Embryonic facial prominence (tissue), 1 donor: ENCODE measurements around the gene ASGR1.
"Not testable (repeated sequence)": the region's sequence is repeated elsewhere in the genome, so short reads cannot be mapped to it uniquely, and the experiment has no call there.

ENCODE experiments used
- DNase-seq: peaks from one replicate; pipeline ENCODE4 v3.0.0-alpha.2; 2016; ENCODE audit errors: extremely low spot score

ASGR1 gene

DNA sequence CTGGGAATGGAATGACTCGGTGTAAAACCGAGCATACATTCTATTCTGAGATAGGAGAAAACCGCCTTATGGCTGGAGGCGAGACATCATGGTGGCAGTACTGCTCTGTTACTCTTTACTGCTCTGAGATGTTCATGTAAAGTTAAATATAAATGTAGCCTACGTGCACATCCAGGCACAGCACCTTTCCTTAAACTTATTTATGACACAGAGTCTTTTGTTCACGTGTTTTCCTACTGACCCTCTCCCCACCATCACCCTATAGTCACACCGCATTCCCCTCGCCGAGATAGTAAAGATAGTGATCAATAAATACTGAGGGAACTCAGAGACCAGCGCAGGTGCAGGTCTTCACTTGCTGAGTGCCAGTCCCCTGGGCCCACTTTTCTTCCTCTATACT lies 19.6 kb downstream of the ASGR1 start:
- DNase-seq: not testable (repeated sequence)

DNA sequence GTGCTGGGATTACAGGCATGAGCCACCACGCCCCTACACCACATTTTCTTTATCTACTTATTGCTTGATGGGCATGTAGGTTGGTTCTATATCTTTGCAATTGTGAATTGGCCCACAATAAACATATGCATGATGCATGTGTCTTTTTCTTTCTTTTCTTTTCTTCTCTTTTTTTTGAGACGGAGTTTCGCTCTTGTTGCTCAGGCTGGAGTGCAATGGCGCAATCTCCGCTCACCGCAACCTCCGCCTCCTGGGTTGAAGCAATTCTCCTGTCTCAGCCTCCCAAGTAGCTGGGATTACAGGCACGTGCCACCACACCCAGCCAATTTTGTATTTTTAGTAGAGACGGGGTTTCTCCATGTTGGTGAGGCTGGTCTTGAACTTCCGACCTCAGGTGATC lies 20.7 kb downstream of the ASGR1 start:
- DNase-seq: not testable (repeated sequence)

DNA sequence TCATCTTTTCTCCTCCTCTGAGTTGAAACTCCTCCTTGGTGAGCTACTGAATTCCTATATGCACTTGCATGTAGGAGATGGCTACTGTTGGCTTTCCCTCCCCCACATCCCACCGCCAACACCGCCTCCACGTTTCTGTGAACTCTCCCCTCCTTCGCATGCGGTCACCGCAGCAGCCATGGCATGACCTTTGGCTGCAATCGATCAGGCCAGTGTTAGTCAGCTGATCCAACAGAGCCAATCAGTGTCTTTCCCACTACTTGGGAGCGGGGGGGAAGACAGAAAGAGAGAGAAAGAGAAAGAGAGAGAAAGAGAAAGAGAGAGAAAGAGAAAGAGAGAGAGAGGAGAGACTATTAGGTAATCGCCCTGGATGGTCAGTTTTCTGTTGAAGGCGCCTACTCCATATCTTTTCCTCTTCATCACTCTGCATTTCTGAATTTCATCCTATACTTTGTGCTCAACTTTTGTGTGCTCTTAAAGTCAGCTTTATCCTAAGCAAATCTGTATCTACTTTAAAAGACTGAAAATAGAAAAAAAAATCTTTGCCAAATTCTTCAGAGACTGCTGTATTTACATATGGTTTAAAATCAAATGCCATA lies 22.7 kb downstream of the ASGR1 start:
- no peak for DNase-seq

DNA sequence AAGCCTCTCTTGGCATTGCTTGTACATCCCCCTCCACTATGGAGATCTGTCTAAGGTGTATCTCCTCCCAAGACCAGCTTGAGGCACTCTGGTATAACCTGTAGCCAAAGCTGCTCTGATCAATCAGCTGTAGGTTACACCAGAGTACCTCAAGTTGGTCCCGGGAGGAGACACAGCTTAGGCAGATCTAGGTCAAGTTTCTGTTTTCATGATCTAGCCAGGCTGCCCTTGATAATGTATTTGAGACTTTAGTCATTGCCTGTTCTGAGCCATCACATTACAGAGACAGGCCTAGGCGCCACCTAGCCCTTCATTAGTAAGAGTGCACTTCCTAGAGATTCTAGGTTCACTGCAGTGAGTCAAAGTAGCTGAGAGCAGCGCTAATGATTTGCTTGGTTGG lies 31.4 kb downstream of the ASGR1 start:
- no peak for DNase-seq

DNA sequence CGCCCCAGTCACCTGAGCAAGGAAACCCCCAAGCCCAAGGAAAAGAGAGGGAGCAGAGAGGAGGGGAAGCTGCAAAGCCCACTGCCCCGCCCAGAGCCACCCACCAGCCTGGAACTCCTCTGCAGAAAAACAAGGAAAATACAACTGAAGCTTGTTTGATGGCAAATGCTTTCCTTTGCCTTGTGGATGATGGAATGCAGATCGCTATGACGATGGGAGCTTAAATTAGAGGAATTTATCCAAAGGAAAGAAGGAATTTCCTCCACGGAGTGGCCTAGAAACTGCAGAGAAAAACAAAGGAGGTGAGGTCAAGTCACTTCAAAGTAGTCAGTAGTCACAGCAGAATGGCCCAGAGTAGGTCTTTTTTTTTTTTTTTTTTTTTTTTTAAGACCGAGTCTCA lies 33.1 kb downstream of the ASGR1 start:
- DNase-seq: no peak

DNA sequence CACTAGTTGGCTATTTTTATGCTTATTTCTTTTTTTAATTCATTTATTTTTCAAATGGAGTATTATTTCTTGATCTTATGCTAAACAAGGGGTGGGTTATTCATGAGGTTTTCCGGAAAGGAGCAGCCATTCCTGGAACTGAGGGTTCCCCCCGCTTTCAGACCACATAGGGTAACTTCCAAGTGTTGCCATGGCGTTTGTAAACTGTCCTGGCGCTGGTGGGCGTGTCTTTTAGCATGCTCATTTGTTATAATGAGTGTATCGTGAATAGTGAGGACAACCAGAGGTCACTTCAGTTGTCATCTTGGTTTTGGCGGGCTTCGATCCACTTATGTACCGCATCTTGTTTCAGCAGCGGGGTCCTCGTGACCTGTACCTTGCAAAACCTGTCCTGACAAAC lies 35.0 kb downstream of the ASGR1 start:
- no peak for DNase-seq

DNA sequence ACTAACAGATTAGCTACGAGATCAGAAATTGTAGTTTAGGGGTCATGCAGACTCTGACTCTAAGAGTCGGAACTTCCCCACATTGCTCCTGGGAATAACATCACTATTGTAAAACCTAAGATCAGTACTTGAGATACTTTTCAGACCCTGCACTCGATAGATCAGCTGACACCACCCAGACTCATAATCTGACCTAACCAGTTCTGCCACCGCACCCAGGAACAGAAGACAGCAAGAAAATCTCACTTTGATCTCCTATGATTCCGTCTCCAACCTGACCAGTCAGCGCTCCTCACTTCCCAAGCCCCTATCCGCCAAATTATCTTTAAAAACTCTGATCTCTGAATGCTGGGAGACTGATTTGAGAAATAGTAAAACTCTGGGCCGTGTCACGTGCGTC lies 37.3 kb downstream of the ASGR1 start:
- no peak for DNase-seq

DNA sequence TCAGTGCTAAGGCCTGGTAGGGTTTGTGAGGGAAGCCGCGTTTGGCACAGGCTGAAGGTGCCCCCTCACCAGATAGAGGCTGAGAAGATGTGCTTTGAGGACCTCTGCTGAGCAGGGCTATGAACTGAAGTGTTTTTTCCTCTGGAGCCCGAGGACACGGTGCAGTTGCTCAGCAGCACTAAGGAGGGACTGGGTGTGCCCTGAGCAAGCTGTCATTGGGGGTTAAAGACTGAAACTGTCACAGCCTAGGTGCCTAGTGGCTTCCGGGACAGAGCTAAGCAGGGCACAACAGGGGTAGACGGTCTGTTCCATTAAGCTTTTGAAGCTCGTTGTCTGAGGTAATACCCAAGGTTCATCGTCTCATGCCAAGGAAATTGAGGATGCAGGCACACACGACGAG lies 39.8 kb downstream of the ASGR1 start:
- DNase-seq: no peak

DNA sequence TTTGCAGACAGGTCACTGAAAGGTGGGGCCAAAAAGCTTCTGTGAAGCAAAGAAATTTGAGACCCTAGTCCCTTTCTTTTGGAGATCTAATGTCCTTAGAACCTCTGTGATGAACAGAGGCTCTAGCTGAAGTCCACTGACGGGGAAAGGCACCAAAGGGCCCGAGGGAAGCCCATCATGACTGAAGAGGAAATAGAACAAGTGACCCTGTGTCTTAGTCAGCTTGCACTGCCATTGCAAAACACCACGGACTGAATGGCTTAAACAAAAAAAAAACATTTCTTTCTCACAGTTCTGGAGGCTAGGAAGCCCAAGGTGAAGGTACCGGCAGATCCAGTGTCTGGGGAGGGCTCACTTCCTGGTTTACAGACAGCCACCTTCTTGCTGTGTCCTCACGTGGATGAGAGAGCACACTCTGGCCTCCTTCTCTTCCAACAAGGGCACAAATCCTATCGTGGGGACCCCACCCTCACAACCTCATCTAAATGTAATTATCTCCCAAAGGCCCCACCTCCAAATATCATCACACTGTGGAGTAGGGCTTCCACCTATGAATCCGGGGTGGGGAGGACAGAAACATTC lies 40.3 kb downstream of the ASGR1 start:
- DNase-seq: no peak

DNA sequence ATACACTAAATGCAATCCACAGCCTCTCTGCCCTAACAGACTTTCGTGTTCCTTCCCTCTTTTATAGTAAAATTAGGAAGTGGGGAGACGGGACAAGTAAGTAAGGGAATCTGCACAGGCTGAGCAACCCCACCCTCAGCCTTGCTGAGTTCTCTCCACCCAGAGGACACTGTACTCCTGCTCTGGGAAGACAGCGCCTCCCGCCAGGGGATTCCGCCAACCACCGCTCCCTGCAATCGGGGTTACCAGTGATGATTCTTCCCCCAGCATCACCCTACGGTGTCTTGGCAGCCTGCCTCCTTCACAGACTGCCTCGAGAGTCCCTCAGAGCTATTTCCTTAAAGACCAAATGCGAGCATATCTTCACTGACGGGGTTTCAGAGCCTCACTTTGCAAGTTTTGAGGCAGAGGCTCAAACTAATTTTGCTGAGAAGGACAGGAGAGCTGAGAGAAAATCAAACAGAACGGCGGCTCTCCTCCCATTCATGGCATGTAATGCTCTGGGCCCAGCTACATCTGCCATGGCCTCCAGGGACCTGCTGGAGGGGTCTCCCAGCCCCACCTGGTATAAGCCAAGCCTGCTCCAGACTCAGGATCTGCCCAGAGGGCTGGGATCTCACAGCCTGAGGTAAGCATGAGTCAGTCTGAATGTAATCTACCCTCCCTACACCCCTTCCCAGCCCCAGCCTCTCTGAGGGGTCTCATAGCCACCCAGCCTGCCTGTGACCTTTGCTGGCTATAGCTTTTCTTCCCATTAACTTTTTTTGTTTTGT lies 41.8 kb downstream of the ASGR1 start:
- no peak for DNase-seq

DNA sequence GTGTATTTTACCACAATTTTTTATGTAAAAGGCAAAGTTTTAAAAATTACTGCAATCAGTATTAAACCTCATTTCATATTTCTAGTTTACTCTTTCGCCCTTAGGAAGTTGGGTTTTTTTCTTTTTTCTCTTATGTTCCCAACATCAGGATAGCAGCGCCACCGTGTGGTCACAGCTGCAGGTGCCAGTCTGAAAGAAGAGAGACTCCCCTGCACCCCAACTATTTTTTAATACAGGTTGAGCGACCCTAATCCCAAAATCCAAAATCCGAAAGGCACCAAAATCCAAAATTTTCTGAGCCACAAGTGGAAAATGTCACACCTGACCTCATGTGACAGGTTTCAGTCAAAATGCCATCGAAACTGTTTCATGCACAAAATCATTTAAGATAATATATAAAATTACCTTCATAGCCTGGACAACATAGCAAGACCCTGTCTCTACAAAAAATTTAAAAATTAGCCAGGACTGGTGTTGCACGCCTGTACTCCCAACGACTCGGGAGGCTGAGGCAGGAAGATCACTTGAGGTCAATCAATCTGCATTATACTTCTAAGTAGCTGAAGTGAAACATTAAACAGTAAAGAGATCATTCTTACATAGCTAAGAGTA lies 42.8 kb downstream of the ASGR1 start:
- DNase-seq: peak; percentile 57

DNA sequence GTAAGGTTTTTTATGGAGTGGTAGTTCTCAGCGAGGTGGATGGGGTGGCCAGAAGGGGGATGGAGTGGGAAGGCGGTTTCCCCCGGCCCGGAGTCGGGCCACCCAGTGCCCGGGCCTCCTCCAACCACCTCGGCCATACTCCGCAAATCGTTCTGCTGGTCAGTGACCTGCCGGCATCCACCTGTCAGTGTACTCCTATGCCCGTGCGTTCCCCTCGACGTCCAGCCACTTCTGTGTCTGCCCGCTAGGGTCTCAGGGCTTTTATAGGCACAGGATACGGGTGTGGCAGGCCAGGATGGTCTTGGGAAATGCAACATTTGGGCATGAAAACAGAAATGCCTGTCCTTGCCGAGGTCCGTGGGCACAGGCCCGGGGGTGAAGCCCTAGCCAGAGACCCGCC lies 45.3 kb downstream of the ASGR1 start:
- DNase-seq: no peak

DNA sequence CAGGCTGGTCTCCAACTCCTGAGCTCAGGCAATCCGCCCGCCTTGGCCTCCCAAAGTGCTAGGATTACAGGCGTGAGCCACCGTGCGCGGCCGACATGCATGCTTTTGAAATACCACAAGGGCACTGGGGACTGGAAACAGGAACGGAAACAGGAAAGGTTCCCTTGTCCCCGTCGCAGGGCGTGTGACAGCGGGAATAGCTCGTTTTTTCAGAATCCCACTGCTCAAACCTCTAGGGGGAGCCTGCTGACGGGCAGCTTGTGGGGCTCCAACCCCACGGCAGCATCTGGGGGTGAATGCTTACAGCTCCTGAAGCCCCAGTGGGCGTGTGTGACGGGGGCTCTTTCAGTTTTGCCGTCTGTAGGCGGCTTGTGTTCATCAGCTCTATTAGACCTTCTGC lies 45.7 kb downstream of the ASGR1 start:
- no peak for DNase-seq

DNA sequence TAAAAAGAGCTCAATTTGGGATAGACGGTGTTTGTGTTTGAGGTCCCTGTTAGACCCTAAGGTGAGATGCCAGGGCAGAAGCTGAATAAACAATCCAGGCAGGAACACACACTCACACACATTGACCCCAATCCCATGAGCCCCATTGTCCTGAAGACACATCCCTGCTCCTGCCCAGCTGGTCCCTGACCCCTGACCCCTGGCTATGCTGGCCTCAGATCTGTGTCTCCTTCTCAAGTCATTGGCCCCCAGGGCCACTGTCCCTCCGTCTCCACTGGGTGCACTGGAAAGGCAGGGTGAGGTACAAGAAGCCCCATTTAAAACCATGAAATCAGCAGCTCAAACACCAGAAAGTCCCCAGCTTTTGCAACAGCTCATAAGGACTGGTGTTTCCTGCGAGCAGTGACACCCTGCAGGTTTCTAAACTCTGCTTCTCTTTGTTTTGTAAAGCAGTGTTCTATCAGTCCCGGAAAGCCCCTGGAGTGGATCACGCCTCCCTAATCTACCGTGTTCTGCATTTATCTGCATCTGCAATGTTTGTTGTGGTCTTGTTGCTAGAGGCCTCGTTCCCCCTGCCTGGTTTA lies 46.6 kb downstream of the ASGR1 start:
- DNase-seq: no peak

DNA sequence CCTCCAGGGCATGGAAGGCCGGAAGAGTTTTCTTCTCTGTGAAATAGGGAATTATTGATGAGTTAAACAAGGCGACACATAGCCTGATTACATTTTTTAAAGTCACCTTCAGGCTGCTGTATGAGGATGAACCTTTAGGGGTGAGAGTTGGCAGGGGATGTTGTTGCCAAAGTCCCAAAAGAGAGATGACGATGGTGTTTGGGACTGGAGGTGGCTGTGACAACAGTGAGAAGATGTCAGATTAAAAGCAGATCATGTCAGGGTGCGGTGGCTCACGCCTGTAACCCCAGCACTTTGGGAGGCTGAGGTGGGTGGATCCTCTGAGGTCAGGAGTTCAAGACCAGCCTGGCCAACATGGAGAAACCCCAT lies 47.8 kb downstream of the ASGR1 start:
- DNase-seq: no peak

DNA sequence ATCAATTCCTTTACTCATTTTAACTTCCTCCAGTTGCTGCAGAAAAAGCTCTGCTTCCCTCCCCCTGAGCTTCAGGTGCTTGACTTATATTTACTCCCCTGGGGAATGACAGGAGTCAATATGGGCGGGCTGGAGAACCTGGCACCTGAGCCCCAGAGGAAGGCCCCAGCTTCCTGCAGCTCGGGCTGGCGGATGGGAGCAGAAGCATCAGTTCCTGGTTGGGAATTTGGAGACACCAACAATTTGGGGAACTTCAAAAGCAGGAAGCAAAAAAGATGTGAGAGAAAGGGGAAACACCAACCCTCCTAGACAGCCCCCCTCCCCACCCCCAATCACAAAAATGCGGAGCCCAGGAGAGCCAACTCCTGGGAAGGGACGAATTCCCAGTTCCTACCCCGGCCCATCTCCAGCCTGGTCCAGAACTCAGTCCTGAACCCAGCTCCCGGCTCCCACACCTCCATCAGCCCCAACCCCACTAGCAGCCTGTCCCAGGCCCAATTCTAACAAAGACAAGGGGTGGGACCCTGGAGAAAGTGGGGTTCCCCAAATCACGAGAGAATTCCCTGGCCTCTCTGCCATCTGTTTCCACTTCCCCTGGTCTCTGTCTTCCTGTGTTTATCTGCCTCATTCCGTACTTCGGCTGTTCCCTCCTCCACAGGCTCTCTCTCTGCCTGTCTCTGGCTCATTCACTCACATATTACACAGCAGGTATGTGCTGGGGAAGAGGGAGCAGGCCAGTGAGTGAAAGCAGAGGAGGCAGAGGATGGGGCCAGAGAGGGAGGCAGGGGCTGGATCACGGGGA lies 48.3 kb downstream of the ASGR1 start:
- no peak for DNase-seq

DNA sequence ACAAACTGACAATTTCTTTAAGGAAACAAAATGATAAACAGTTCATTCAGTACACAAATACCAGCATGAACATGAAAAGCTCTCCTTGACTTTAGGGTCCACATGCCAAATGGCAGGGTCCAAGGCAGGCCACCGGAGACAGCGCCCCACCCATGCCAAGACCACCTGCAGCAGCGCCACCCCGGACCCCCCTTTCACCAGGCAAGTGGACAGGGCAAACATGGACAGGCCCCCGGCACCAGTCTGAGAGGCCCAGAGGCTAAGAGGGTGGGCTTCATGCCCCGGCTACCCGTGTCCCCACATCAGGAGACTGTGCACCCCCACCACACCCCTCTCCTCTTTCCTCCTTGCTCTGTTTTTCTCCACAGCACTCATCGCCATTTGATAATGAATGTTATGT lies 49.9 kb downstream of the ASGR1 start:
- no peak for DNase-seq

DNA sequence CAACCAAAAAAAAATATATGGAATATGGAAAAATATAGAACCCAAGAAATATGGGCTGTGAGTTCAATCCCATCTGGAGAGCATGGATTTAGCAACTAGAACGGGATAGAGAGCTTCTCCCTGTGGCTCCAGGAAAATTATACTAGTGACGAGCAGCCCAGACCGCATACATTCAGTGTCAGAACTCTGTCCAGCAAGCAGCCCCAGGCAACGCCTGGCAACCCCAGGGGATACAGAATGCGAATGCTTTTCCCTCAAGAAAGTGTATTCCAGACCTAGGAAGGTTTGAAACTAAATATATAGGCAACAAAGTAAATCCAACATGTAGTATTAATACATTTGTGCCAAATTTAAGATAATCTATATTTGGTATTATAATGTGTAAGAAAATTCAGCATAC lies 51.0 kb downstream of the ASGR1 start:
- no peak for DNase-seq

DNA sequence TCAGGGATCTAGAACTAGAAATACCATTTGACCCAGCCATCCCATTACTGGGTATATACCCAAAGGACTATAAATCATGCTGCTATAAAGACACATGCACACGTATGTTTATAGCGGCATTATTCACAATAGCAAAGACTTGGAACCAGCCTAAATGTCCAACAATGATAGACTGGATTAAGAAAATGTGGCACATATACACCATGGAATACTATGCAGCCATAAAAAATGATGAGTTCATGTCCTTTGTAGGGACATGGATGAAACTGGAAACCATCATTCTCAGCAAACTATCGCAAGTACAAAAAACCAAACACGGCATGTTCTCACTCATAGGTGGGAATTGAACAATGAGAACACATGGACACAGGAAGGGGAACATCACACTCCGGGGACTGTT lies 51.7 kb downstream of the ASGR1 start:
- not testable (repeated sequence) for DNase-seq

DNA sequence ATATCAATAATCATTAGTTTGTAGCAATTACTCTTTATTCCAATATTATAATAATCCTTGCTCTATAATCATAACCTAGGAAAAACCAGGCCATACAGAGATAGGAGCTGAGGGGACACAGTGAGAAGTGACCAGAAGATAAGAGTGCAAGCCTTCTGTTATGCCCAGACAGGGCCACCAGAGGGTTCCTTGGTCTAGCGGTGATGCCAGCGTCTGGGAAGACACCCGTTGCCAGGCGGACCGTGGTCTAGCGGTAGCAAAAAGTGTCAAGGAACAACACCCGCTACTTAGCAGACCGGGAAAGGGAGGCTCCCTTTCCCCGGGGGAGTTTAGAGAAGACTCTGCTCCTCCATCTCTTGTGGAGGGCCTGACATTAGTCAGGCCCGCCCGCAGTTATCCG lies 52.8 kb downstream of the ASGR1 start:
- DNase-seq: not testable (repeated sequence)

DNA sequence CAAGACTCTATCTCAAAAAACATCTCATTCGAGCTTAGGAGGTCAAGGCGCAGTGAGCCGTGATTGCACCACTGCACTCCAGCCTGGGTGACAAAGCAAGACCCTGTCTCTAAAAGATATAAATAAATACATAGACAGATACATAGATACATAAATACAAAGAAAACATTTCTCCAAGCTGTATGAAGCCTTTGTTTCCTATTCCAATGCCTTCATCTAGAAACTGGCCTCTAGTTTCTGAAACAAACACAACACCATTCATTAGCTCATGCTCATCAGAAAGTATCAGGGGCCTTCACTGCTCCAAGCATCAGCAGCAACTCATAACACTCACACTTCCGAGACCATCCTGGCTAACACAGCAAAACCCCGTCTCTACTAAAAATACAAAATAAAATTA lies 54.2 kb downstream of the ASGR1 start:
- no peak for DNase-seq

DNA sequence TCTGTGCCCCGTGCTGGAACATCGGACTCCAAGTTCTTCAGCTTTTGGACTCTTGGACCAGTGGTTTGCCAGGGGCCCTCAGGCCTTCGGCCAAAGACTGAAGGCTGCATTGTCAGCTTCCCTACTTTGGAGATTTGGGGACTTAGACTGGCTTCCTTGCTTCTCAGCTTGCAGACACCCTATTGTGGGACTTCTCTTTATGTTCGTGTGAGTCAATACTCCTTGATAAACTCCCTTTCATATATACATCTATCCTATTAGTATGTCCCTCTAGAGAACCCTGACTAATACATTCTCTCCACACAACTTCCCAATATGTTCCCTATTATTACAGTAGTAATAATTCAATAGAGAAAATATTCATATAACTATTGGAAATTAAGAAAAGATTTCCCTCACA lies 55.3 kb downstream of the ASGR1 start:
- DNase-seq: no peak
